Measurements from ENCODE around the gene ABHD6.

- TF ChIP-seq GATA3 (IDR thresholded peaks at IDR 0.05; ENCODE audit: low read depth, low read length) = no peak
- TF ChIP-seq GATA2 (IDR thresholded peaks at IDR 0.05; ENCODE audit: low read depth, low read length) = no peak
Observed at GRCh38 chr3:58335652-58335947, 98.0 kb downstream of the ABHD6 start.
